Stomach (tissue), 4 donors: ENCODE data around the gene SACM1L.

Experiments
- CTCF ChIP-seq, 7 experiments: fragments of 450-650 bp in 4 of 7; fragments of 200-600 bp in 3 of 7; sonication (generic) in 3 of 7; IDR thresholded peaks; one replicate each; pipeline ENCODE4 v1.5.1; 2016 to 2019; ENCODE audit warnings: antibody characterized with exemption in 7 of 7, control low read depth in 2 of 7, mild to moderate bottlenecking in 1 of 7
- EP300 ChIP-seq: sonication (generic); formaldehyde crosslinking; IDR thresholded peaks from one replicate; pipeline ENCODE4 v1.6.1; 2017; ENCODE audit warnings: antibody characterized with exemption

- TF ChIP-seq CTCF (IDR thresholded peaks at IDR 0.05) (no peak), EP300 (no peak)
Measured at GRCh38 chr3:45716790-45717336, 27.7 kb downstream of the SACM1L start.
